ENCODE measurements around the gene APOL1.

The APOL1 gene

DNA sequence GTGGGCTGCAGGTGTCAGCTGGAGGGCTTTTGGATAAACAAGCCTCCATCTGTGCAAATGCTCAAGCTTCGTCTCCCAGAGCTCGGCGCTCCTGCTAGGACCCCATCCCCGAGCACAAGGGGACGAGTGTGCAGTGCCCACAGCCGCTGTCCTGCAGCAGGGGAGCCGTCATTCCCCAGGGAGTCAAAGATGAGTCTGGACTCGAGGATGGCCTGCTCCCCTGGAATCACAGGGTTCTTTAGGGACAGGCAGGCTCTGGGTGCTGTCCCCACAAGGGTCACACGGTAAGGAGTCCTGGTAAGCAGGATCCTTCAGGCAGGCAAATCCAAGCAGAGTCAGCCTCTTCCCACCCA, 50.2 kb downstream of the APOL1 start:
- H3K27me3 ChIP-seq (ENCODE audit: control insufficient read depth, low read length), result no peaks in the 10 kb centered on the region
- peaks cover 95% of the 10 kb centered on the region for H3K36me3 ChIP-seq (ENCODE audit: control insufficient read depth, low read length)
- H3K4me3 ChIP-seq (ENCODE audit: low read length), result no peak overlapping the region
- TF ChIP-seq EZH2phosphoT487 (IDR thresholded peaks at IDR 0.05; ENCODE audit: borderline replicate concordance, low read length), result no peak
- TF ChIP-seq, protein P1, sequence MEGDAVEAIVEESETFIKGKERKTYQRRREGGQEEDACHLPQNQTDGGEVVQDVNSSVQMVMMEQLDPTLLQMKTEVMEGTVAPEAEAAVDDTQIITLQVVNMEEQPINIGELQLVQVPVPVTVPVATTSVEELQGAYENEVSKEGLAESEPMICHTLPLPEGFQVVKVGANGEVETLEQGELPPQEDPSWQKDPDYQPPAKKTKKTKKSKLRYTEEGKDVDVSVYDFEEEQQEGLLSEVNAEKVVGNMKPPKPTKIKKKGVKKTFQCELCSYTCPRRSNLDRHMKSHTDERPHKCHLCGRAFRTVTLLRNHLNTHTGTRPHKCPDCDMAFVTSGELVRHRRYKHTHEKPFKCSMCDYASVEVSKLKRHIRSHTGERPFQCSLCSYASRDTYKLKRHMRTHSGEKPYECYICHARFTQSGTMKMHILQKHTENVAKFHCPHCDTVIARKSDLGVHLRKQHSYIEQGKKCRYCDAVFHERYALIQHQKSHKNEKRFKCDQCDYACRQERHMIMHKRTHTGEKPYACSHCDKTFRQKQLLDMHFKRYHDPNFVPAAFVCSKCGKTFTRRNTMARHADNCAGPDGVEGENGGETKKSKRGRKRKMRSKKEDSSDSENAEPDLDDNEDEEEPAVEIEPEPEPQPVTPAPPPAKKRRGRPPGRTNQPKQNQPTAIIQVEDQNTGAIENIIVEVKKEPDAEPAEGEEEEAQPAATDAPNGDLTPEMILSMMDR (IDR thresholded peaks at IDR 0.05; ENCODE audit: low read depth, low read length, poor library complexity, severe bottlenecking), result no peak
- no peaks in the 10 kb centered on the region for H3K79me2 ChIP-seq (ENCODE audit: control insufficient read depth, low read length)
- H3K4me1 ChIP-seq (ENCODE audit: control insufficient read depth, low read length), result peaks cover 4% of the 10 kb centered on the region; the same call in 1 of the 2 replicates
- no peaks in the 10 kb centered on the region for H3K9me3 ChIP-seq (ENCODE audit: control insufficient read depth, insufficient read depth, low read length)
- H3K4me2 ChIP-seq (ENCODE audit: low read length), result no peak overlapping the region
- no peak overlapping the region for H3K27ac ChIP-seq (ENCODE audit: low read depth, low read length)
- H3F3A ChIP-seq (ENCODE audit: control insufficient read depth, insufficient read depth), result peaks cover 11% of the 10 kb centered on the region
- no peaks in the 10 kb centered on the region for H3K9me2 ChIP-seq (replicated peaks; ENCODE audit: control insufficient read depth, low read length)
- 0 out of 2 replicates have a peak, but pooled peaks cover 5% of the 10 kb centered on the region for H4K20me1 ChIP-seq (ENCODE audit: control insufficient read depth, insufficient read depth, low read depth, low read length)

DNA sequence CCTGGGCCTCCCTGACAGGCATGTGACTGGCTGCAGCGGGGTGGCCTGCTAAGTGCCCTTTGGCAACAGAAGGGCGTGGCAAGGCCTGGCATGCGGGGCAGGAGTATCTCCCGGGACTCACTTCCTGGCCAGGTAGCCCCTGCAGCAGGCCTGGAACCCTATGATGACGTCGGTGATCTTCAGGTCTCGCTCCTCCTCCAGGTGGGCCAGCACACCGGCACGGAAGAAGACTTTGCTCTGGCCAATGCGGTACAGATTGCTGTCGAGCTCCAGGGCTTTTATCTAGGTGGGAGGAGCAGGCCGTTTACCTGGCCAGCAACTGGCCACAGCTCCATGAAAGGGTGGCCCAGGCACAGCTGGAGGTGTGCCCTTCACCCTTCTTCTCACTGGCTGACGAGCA, 50.9 kb downstream of the APOL1 start:
- no peak overlapping the region for H3K4me3 ChIP-seq (ENCODE audit: low read length)
- H3F3A ChIP-seq (ENCODE audit: control insufficient read depth, insufficient read depth), result peaks cover 11% of the 10 kb centered on the region
- H3K9me2 ChIP-seq (replicated peaks; ENCODE audit: control insufficient read depth, low read length), result no peaks in the 10 kb centered on the region
- no peak overlapping the region for H3K27ac ChIP-seq (ENCODE audit: low read depth, low read length)
- peaks cover 4% of the 10 kb centered on the region; the same call in 1 of the 2 replicates for H3K4me1 ChIP-seq (ENCODE audit: control insufficient read depth, low read length)
- no peaks in the 10 kb centered on the region for H3K27me3 ChIP-seq (ENCODE audit: control insufficient read depth, low read length)
- peaks cover 95% of the 10 kb centered on the region for H3K36me3 ChIP-seq (ENCODE audit: control insufficient read depth, low read length)
- no peaks in the 10 kb centered on the region for H3K79me2 ChIP-seq (ENCODE audit: control insufficient read depth, low read length)
- H4K20me1 ChIP-seq (ENCODE audit: control insufficient read depth, insufficient read depth, low read depth, low read length), result 0 out of 2 replicates have a peak, but pooled peaks cover 5% of the 10 kb centered on the region
- H3K4me2 ChIP-seq (ENCODE audit: low read length), result no peak overlapping the region
- no peak for TF ChIP-seq EZH2phosphoT487 (IDR thresholded peaks at IDR 0.05; ENCODE audit: borderline replicate concordance, low read length)
- TF ChIP-seq, protein P1 (IDR thresholded peaks at IDR 0.05; ENCODE audit: low read depth, low read length, poor library complexity, severe bottlenecking), result no peak
- no peaks in the 10 kb centered on the region for H3K9me3 ChIP-seq (ENCODE audit: control insufficient read depth, insufficient read depth, low read length)

DNA sequence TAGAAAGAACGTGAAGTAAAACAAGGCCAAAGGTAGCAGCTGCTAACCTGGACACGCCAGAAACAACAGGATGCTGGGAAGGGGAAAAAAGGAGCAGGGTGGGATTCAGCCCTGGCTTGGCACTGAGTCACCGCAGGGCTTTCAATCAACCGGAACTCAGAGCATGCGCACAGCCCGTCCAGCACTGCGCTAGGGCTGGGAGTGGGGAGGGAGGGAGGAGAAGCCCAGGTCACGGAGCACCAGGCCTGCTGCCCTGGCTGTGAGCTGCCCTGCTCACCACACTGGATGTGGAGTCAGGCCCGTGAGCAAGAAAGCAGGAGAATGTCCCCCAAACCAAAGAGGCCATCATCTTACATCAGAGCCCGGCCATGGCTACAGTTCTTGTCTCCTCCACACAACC, 51.5 kb downstream of the APOL1 start:
- TF ChIP-seq, protein P1 (IDR thresholded peaks at IDR 0.05; ENCODE audit: low read depth, low read length, poor library complexity, severe bottlenecking), result no peak
- TF ChIP-seq EZH2phosphoT487 (IDR thresholded peaks at IDR 0.05; ENCODE audit: borderline replicate concordance, low read length), result no peak
- Histone ChIP-seq H3K4me3 (ENCODE audit: low read length) (no peak overlapping the region), H3K4me2 (ENCODE audit: low read length) (no peak overlapping the region), H3K9me3 (ENCODE audit: control insufficient read depth, insufficient read depth, low read length) (no peaks in the 10 kb centered on the region), H3K36me3 (ENCODE audit: control insufficient read depth, low read length) (peaks cover 95% of the 10 kb centered on the region), H4K20me1 (ENCODE audit: control insufficient read depth, insufficient read depth, low read depth, low read length) (0 out of 2 replicates have a peak, but pooled peaks cover 5% of the 10 kb centered on the region), H3K27me3 (ENCODE audit: control insufficient read depth, low read length) (no peaks in the 10 kb centered on the region), H3K27ac (ENCODE audit: low read depth, low read length) (no peak overlapping the region), H3F3A (ENCODE audit: control insufficient read depth, insufficient read depth) (peaks cover 11% of the 10 kb centered on the region), H3K9me2 (replicated peaks; ENCODE audit: control insufficient read depth, low read length) (no peaks in the 10 kb centered on the region), H3K4me1 (ENCODE audit: control insufficient read depth, low read length) (peaks cover 4% of the 10 kb centered on the region; the same call in 1 of the 2 replicates), H3K79me2 (ENCODE audit: control insufficient read depth, low read length) (no peaks in the 10 kb centered on the region)
